Nephron (organoid): ENCODE measurements around the gene NCOA1.

Experiments
- H3K27ac Mint-ChIP-seq, 3 experiments: 2 replicates each; pipeline ENCODE4 v1.8.0; 2020; ENCODE audit warnings: mixed read lengths in 3 of 3, mild to moderate bottlenecking in 2 of 3, moderate library complexity in 1 of 3
- H3K27me3 Mint-ChIP-seq: 2 replicates; pipeline ENCODE4 v1.8.0; 2021; ENCODE audit warnings: low read depth, mild to moderate bottlenecking, moderate library complexity, mixed read lengths
- H3K36me3 Mint-ChIP-seq: 2 replicates; pipeline ENCODE4 v1.8.0; 2020; ENCODE audit warnings: low read depth, mixed read lengths
- H3K4me1 Mint-ChIP-seq: 2 replicates; pipeline ENCODE4 v1.8.0; 2020; ENCODE audit warnings: mixed read lengths
- H3K4me3 Mint-ChIP-seq, 3 experiments: 2 replicates each; pipeline ENCODE4 v1.8.0; 2020; ENCODE audit warnings: mild to moderate bottlenecking in 3 of 3, mixed read lengths in 3 of 3, moderate library complexity in 2 of 3
- H3K9me3 Mint-ChIP-seq: 2 replicates; pipeline ENCODE4 v1.8.0; 2020; ENCODE audit warnings: mixed read lengths
- CTCF ChIP-seq, 3 experiments: fragments of 200-600 bp; sonication (generic); IDR thresholded peaks; one replicate each; pipeline ENCODE4 v1.5.0; 2021; ENCODE audit warnings: antibody characterized with exemption in 3 of 3; ENCODE audit not compliant: unreplicated experiment in 3 of 3

Gene NCOA1

GRCh38 chr2:24613154-24613814 lies 122.2 kb downstream of the NCOA1 start:
- peaks cover 33% of the 10 kb centered on the region for H3K9me3 Mint-ChIP-seq
- no peak for TF ChIP-seq CTCF (IDR thresholded peaks at IDR 0.05; ENCODE audit: unreplicated experiment in 3 of 3)
- H3K27me3 Mint-ChIP-seq = no peaks in the 10 kb centered on the region
- peaks cover 48% of the 10 kb centered on the region for H3K36me3 Mint-ChIP-seq
- peaks cover 14% of the 10 kb centered on the region for H3K4me1 Mint-ChIP-seq
- H3K27ac Mint-ChIP-seq = no peak overlapping the region
- H3K4me3 Mint-ChIP-seq = no peak overlapping the region

- Mint-ChIP-seq H3K4me1 (peaks cover 16% of the 10 kb centered on the region), H3K9me3 (peaks cover 15% of the 10 kb centered on the region), H3K27ac (no peak overlapping the region), H3K36me3 (peaks cover 17% of the 10 kb centered on the region), H3K27me3 (no peaks in the 10 kb centered on the region), H3K4me3 (no peak overlapping the region)
- no peak for TF ChIP-seq CTCF (IDR thresholded peaks at IDR 0.05; ENCODE audit: unreplicated experiment in 3 of 3)
Observed at GRCh38 chr2:24616616-24617015, 125.6 kb downstream of the NCOA1 start.

DNA sequence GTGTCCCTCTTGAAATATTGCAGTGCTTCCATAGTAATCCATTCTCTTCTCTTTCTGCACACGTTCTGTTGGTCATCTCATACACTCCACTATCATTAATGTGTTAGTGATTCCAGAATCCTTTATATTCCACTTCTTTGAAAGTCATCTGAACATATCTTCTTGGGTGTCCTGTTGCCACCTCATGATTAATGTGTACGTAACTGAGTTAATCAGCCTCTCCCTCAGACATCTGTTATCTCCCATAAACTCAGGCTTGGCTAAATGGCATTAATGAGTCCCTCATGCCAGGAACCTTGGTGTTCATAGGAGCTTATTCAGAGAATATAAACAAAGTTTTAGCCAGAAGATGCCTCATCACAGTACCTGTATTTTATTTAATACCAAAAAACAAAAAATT lies 126.4 kb downstream of the NCOA1 start:
- Mint-ChIP-seq H3K4me3 (no peak overlapping the region), H3K4me1 (peaks cover 17% of the 10 kb centered on the region), H3K27ac (no peak overlapping the region), H3K36me3 (peaks cover 9% of the 10 kb centered on the region), H3K27me3 (no peaks in the 10 kb centered on the region), H3K9me3 (peaks cover 7% of the 10 kb centered on the region)
- no peak for TF ChIP-seq CTCF (IDR thresholded peaks at IDR 0.05; ENCODE audit: unreplicated experiment in 3 of 3)

DNA sequence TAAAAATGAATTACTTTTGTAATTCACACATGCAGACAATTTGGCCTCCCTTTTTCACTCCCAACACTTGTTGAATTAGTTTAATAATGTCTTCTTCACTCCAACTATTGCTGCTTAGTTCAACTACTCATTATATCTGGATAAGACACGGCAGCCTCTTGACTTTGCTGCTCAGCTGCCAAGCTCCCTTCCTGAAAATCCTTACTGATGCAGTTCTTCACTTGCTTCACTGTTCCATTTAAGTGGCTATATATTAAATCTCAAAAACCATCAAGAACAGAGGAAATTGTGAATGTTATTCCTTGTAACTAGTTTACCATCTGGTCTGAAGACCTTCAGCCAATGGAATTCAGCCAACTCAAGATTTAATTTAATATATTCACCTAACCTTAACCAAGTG lies 127.1 kb downstream of the NCOA1 start:
- Mint-ChIP-seq H3K27ac (peak overlapping the region in 1 of 3 experiments; percentile 19), H3K4me1 (peaks cover 19% of the 10 kb centered on the region), H3K27me3 (no peaks in the 10 kb centered on the region), H3K4me3 (no peak overlapping the region), H3K36me3 (peaks cover 2% of the 10 kb centered on the region), H3K9me3 (peaks cover under 1% of the 10 kb centered on the region)
- TF ChIP-seq CTCF (IDR thresholded peaks at IDR 0.05; ENCODE audit: unreplicated experiment in 3 of 3) = no peak

DNA sequence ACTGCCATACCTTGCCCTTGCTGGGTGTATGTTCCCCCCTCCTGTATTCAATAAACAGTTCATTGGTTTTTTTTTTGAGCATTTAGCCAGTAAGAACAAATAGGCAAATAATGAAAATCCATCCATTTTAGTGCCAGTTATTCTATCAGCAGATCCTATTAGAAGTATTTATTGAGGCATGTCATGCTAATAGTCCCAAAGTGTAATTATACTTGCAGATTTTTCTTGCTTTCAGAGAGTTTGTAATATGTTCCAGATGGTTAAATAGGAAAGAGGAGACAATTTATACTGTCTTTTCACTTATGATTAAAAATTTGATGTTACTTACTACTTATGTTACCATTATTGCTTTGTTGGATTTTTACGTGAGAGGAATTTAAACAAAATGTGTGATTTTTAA lies 127.6 kb downstream of the NCOA1 start:
- Mint-ChIP-seq H3K4me1 (peaks cover 22% of the 10 kb centered on the region), H3K27ac (peak overlapping the region in 1 of 3 experiments; percentile 19), H3K4me3 (no peak overlapping the region), H3K27me3 (no peaks in the 10 kb centered on the region), H3K9me3 (no peaks in the 10 kb centered on the region), H3K36me3 (no peaks in the 10 kb centered on the region)
- TF ChIP-seq CTCF (IDR thresholded peaks at IDR 0.05; ENCODE audit: unreplicated experiment in 3 of 3) = no peak

- H3K4me1 Mint-ChIP-seq = peaks cover 38% of the 10 kb centered on the region
- H3K9me3 Mint-ChIP-seq = no peaks in the 10 kb centered on the region
- no peak overlapping the region for H3K27ac Mint-ChIP-seq
- no peaks in the 10 kb centered on the region for H3K27me3 Mint-ChIP-seq
- no peaks in the 10 kb centered on the region for H3K36me3 Mint-ChIP-seq
- H3K4me3 Mint-ChIP-seq = no peak overlapping the region
- no peak for TF ChIP-seq CTCF (IDR thresholded peaks at IDR 0.05; ENCODE audit: unreplicated experiment in 3 of 3)
Observed at GRCh38 chr2:24620936-24621335, 129.9 kb downstream of the NCOA1 start.
